ENCODE measurements around the gene RPS19BP1. TPM values are rescaled to one million over a fixed set of nuclear protein-coding genes. Genes with fewer than 3 reads are reported as not detected.

RPS19BP1 gene
- polyA plus RNA-seq, 2 of the 4 experiments (the other 2 are of a cell fraction): 51.1 to 74.0 TPM

DNA sequence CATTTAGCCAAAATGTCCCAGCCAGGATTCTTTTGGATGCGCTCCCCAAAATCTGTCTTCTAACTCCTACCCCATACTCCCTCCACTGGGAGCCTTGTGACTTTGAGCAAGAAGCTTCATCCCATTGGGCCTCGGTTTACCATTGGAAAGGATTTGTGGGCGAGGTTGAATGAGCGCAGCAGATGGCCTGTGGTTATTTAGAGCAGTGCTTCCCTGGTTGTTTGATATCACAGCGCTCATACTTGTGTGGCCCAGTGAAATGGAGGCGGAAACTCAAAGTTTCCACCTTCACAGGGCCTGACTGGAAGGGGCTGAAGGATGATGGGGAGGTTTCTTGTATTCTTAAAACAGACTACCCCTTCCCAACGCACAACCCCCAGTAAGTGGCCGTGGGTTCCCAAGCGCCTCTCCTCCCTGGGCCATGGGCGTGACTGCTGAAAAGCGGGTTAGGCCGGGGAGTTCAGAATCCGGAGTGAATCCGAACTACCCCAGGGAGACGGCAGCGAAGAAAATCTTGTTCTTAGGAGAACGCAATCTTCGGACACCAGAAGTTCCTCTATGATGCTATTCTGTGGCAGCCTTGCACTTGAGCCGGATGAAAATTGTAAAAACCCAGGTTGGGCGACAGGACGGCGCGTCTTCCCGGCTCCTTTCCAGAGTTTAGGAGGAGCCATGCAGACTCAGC is 13.4 kb downstream of the RPS19BP1 start:
- ChIA-PET POLR2A (interaction anchor here (1.0 to 1.7 kb wide), 12 partner anchors 11 to 525 kb away, joined by 3 to 34 read pairs (median 6); partner anchors contain the start of genes CBX7, MIEF1 and TAB1), CTCF (interaction anchor here (0.9 to 5.6 kb wide), 4 partner anchors 10 to 25 kb away, joined by 3 to 37 read pairs (median 4); no protein-coding TSS in a partner anchor)
- TF ChIP-seq HDAC2 (IDR thresholded peaks at IDR 0.05) (no peak), EHF (CRISPR knock-in tag; IDR thresholded peaks at IDR 0.05) (no peak), MAZ (IDR thresholded peaks at IDR 0.05; ENCODE audit: borderline replicate concordance, low read depth, low read length) (no peak), ESRRA (IDR thresholded peaks at IDR 0.05; ENCODE audit: borderline replicate concordance, low read length) (no peak)
- TF ChIP-seq, protein P1, sequence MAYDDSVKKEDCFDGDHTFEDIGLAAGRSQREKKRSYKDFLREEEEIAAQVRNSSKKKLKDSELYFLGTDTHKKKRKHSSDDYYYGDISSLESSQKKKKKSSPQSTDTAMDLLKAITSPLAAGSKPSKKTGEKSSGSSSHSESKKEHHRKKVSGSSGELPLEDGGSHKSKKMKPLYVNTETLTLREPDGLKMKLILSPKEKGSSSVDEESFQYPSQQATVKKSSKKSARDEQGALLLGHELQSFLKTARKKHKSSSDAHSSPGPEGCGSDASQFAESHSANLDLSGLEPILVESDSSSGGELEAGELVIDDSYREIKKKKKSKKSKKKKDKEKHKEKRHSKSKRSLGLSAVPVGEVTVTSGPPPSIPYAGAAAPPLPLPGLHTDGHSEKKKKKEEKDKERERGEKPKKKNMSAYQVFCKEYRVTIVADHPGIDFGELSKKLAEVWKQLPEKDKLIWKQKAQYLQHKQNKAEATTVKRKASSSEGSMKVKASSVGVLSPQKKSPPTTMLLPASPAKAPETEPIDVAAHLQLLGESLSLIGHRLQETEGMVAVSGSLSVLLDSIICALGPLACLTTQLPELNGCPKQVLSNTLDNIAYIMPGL (CRISPR knock-in tag; IDR thresholded peaks at IDR 0.05; ENCODE audit: borderline replicate concordance): no peak
- TF ChIP-seq, protein P2, sequence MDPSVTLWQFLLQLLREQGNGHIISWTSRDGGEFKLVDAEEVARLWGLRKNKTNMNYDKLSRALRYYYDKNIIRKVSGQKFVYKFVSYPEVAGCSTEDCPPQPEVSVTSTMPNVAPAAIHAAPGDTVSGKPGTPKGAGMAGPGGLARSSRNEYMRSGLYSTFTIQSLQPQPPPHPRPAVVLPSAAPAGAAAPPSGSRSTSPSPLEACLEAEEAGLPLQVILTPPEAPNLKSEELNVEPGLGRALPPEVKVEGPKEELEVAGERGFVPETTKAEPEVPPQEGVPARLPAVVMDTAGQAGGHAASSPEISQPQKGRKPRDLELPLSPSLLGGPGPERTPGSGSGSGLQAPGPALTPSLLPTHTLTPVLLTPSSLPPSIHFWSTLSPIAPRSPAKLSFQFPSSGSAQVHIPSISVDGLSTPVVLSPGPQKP (IDR thresholded peaks at IDR 0.05; ENCODE audit: low read depth, low read length): no peak
- peak in 1 of 2 experiments; percentile 43 for DNase-seq (ENCODE audit: low read depth in 1 of 2, low spot score in 1 of 2)
- FAIRE-seq: no peak
- H3K4me1 ChIP-seq: peaks cover 25% of the 10 kb centered on the region
- H3K4me2 ChIP-seq: peak overlapping the region; percentile 99
- 26% methylated on average over 19 of the region's 24 CpGs for WGBS (ENCODE audit: missing lambda C conversion rate)
- ATAC-seq: peak; percentile 10 to 27; a peak in 5 of 6 replicates
- H3K27ac ChIP-seq: peak overlapping the region; percentile 96 to 99
- no peaks in the 10 kb centered on the region for H3K9me3 ChIP-seq
- peak overlapping the region; percentile 98 for H3K4me3 ChIP-seq

DNA sequence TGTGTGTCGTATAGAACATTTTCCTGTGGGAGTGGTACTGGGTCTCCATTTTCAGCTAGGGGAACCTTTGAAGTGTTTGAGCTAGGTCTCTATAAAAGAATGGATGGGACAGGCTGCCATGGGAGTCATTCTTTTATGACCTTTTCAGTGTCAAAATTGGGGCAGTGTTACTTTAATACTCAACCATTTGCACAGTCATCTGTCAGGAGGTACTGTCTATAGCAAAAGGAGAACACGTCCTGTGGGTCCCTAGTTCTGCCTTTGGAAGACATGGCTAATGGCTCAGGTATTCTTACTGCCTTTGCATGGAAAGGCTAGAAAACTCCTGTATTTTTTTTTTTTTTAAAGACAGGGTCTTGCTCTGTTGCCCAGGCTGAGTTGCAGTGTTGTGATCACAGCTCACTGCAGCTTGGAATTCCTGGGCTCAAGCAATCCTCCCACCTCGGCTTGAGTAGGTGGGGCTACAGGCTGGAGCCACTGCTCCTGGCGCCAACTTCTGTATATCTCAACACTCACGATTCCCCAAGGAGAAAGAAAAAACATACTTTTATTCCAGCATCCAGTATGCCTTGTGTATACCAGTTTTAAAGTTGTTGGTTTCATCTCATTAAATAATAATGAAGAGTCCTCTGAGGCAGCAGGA is 14.3 kb downstream of the RPS19BP1 start:
- ATAC-seq: no peak
- ChIA-PET CTCF (interaction anchor here (0.6 to 5.6 kb wide), 5 partner anchors 11 to 88 kb away, joined by 3 to 37 read pairs (median 11); no protein-coding TSS in a partner anchor), POLR2A (interaction anchor here (1.2 kb wide), 1 partner anchor 22 kb away, joined by 3 read pairs; no protein-coding TSS in a partner anchor)
- DNase-seq (ENCODE audit: low read depth in 1 of 2, low spot score in 1 of 2): no peak
- peaks cover 22% of the 10 kb centered on the region for H3K4me1 ChIP-seq
- FAIRE-seq: no peak
- no peak for TF ChIP-seq GATA3 (IDR thresholded peaks at IDR 0.05; ENCODE audit: borderline replicate concordance)
- no peak for TF ChIP-seq EP300 (IDR thresholded peaks at IDR 0.05)
- no peak for TF ChIP-seq HOXA7 (CRISPR knock-in tag; IDR thresholded peaks at IDR 0.05)
- no peak for TF ChIP-seq PHF8 (IDR thresholded peaks at IDR 0.05; ENCODE audit: borderline replicate concordance, low read depth)
- TF ChIP-seq, protein P3, sequence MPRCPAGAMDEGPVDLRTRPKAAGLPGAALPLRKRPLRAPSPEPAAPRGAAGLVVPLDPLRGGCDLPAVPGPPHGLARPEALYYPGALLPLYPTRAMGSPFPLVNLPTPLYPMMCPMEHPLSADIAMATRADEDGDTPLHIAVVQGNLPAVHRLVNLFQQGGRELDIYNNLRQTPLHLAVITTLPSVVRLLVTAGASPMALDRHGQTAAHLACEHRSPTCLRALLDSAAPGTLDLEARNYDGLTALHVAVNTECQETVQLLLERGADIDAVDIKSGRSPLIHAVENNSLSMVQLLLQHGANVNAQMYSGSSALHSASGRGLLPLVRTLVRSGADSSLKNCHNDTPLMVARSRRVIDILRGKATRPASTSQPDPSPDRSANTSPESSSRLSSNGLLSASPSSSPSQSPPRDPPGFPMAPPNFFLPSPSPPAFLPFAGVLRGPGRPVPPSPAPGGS (IDR thresholded peaks at IDR 0.05): no peak
- no peak for TF ChIP-seq ESRRA (IDR thresholded peaks at IDR 0.05; ENCODE audit: borderline replicate concordance, low read length)
- TF ChIP-seq, protein P4, sequence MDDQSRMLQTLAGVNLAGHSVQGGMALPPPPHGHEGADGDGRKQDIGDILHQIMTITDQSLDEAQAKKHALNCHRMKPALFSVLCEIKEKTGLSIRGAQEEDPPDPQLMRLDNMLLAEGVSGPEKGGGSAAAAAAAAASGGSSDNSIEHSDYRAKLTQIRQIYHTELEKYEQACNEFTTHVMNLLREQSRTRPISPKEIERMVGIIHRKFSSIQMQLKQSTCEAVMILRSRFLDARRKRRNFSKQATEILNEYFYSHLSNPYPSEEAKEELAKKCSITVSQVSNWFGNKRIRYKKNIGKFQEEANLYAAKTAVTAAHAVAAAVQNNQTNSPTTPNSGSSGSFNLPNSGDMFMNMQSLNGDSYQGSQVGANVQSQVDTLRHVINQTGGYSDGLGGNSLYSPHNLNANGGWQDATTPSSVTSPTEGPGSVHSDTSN (IDR thresholded peaks at IDR 0.05): no peak
- TF ChIP-seq MAZ (IDR thresholded peaks at IDR 0.05; ENCODE audit: borderline replicate concordance, low read depth, low read length): no peak
- no peak for TF ChIP-seq CHD2 (IDR thresholded peaks at IDR 0.05; ENCODE audit: low read length, partially characterized antibody)
- TF ChIP-seq EHF (CRISPR knock-in tag; IDR thresholded peaks at IDR 0.05): no peak
- no peak for TF ChIP-seq FOSB (CRISPR knock-in tag; IDR thresholded peaks at IDR 0.05)
- TF ChIP-seq, protein P5, sequence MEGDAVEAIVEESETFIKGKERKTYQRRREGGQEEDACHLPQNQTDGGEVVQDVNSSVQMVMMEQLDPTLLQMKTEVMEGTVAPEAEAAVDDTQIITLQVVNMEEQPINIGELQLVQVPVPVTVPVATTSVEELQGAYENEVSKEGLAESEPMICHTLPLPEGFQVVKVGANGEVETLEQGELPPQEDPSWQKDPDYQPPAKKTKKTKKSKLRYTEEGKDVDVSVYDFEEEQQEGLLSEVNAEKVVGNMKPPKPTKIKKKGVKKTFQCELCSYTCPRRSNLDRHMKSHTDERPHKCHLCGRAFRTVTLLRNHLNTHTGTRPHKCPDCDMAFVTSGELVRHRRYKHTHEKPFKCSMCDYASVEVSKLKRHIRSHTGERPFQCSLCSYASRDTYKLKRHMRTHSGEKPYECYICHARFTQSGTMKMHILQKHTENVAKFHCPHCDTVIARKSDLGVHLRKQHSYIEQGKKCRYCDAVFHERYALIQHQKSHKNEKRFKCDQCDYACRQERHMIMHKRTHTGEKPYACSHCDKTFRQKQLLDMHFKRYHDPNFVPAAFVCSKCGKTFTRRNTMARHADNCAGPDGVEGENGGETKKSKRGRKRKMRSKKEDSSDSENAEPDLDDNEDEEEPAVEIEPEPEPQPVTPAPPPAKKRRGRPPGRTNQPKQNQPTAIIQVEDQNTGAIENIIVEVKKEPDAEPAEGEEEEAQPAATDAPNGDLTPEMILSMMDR (IDR thresholded peaks at IDR 0.05): no peak
- TF ChIP-seq TP53 (CRISPR knock-in tag; IDR thresholded peaks at IDR 0.05): no peak
- TF ChIP-seq JUNB (IDR thresholded peaks at IDR 0.05): no peak
- TF ChIP-seq HOXB13 (CRISPR knock-in tag; IDR thresholded peaks at IDR 0.05; ENCODE audit: low read depth): no peak
- no peak for TF ChIP-seq RARB (CRISPR knock-in tag; IDR thresholded peaks at IDR 0.05)
- no peak for TF ChIP-seq MYC (IDR thresholded peaks at IDR 0.05; ENCODE audit: borderline replicate concordance, low read length)
- TF ChIP-seq, protein P6, sequence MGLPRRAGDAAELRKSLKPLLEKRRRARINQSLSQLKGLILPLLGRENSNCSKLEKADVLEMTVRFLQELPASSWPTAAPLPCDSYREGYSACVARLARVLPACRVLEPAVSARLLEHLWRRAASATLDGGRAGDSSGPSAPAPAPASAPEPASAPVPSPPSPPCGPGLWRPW (IDR thresholded peaks at IDR 0.05): no peak
- WGBS (ENCODE audit: missing lambda C conversion rate): 60% methylated on average over 5 of the region's 5 CpGs
- peak overlapping the region; percentile 99; the same call in 2 of the 3 replicates for H3K4me2 ChIP-seq
- H3K4me3 ChIP-seq: no peak overlapping the region
- H3K27ac ChIP-seq: peak overlapping the region; percentile 96 to 99; a peak in 4 of 6 replicates
- H3K9me3 ChIP-seq: no peaks in the 10 kb centered on the region
